Measurements from ENCODE around the gene SRSF6.
"Not testable (repeated sequence)": the region's sequence is repeated elsewhere in the genome, so short reads cannot be mapped to it uniquely, and the experiment has no call there.

Gene SRSF6

DNA sequence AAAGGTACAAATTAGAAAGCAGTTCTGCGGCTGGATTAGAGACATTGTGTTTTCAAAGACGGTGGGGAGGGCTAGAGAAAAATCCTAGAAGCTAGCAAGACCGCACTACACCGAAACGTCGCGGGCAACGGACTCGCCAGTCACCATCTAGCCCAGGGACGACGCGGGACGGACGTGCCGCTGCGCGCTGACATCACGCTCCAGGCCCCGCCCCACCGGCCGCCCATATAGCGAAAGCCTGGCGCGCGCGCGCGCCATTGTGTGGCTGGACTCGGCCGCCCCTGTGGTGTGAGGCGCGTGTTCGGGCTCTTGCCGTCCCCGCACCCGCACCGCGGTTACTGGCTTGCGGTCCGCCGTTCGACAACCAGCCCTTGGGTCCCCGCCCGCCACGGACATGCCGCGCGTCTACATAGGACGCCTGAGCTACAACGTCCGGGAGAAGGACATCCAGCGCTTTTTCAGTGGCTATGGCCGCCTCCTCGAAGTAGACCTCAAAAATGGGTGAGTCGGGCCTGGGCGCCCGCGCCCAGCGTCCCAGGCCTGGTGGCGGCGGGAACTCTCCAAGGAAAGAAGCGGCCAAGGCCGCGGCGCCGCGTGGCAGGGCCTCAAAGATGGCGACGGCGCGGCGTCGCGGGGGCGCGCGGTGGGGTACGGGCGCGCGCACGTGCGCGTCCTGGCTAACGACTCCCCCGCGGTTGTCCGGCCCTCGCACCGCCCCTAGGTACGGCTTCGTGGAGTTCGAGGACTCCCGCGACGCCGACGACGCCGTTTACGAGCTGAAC, at the start of gene SRSF6:
Gene SRSF6, plus strand, starts transcription at position 257 of the 782 bp plus-strand sequence. Its CDS starts 138 bp downstream, at position 395.
- peak; percentile 98 for DNase-seq (ENCODE audit: low spot score)

- no peak for DNase-seq (ENCODE audit: low spot score)
Observed at GRCh38 chr20:43408848-43409576, 48.7 kb upstream of the SRSF6 start.

DNA sequence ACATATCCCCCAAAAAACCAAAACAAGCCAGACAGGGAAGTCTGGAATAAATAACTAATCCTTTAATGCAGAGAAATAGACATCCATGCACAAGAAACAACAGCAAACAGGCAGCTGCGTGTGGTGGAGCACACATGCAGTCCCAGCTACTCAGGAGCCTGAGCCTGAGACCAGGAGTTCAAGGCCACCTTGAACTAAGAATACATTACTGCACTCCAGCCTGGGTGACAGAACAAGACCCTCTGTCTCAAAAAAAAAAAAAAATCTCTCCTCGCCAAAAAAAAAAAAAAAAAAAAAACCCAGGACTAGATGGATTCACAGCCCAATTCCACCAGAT, 48.2 kb upstream of the SRSF6 start:
- DNase-seq (ENCODE audit: low spot score) = no peak

GRCh38 chr20:43415661-43416430, 41.9 kb upstream of the SRSF6 start:
- no peak for DNase-seq (ENCODE audit: low spot score)

DNA sequence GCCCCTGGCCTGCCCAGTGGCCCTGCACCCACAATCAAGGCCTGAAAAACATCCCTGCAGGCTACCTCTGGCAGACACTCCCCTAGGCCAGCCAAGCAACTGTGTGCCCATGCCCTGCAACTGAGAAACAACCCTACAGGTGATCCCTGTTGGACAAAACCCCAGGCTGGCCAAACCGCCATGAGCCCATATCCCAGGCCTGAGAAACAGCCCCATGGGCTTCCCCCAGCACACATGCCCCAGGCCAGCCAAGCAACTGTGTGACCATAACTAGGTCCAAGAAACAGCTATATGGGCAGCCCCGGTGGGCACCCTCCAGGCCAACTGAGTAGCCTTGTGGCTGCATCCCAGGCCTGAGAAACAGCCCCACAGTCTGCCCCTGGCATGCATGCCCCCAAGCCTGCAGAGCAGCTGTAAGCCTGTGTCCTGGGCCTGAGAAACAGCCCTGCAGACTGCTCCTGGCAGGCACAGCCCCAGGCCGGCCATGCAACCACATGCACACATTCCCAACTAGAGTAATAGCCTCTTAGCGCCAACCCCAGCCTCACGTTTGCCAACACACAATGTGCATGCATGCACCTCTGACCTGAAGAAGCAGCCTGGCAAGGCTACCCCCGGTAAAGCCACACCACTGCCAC, 41.0 kb upstream of the SRSF6 start:
- no peak for DNase-seq (ENCODE audit: low spot score)

GRCh38 chr20:43420192-43420591, 37.5 kb upstream of the SRSF6 start:
- no peak for DNase-seq (ENCODE audit: low spot score)

DNA sequence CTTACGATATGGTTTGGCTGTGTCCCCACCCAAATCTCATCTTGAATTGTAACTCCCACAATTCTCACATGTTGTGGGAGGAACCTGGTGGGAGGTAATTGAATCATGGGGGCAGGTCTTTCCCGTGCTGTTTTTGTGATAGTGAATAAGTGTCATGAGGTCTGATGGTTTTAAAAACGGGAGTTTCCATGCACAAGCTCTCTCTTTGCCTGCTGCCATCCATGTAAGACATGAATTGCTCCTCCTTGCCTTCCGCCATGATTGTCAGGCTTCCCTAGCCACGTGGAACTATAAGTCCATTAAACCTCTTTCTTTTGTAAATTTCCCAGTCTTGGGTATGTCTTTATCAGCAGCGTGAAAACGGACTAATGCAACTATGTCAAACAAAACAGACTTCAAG, 36.8 kb upstream of the SRSF6 start:
- not testable (repeated sequence) for DNase-seq (ENCODE audit: low spot score)

DNA sequence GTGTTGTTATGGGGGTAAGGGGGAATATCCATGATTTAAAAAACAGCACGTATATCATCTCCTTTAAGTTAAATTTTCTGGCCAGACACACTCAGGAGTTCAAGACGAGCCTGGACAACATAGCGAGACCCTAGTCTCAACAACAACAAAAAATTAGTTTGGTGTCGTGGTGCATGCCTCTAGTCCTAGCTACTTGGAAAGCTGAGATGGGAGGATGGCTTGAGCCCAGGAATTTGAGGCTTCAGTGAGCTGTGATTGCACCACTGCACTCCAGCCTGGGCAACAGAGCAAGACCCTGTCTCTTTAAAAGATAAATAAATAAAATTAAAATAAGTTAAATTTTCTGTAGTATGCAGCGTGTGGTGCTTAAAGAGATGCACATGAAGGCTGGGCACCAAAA, 31.5 kb upstream of the SRSF6 start:
- DNase-seq (ENCODE audit: low spot score) = no peak

DNA sequence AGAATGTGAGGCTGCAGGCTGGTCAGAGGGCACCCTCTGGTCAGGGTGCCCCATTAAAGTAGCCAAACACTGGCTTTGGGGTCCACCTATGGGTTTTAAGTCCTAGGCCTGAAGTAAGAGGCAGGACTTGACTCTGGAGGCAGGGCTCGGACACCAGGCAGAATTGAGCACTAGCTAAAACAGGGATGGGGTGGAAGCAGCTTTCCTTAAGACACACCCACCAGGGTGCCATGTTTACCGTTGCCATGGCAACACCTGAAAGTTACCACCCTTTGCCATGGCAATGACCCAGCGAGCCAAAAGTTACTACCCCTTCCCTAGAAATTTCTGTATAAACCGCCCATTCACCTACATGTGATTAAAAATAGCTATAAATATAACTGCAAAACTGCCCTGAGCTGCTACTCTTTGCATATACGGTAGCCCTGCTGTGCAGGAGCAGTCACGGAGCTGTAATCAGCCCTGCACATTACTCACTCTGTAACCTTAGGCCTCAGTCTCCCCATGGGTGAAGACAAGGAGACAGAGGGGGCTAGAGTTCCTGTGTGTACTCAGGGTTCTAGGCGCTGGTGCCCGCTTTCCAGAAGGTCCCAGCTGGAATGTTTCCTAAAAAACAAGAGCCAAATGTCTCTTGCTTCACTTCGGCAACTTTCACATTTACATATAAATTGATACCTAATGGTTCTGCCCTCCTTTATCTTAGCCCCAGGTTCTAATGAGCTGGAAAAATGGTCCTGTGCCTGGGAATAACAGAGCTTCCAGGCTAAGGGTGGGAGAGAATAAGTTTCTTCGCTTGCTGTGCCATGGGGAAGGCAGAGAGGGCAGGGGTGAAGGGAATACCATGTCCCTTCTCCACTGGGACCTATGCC, 27.2 kb upstream of the SRSF6 start:
- DNase-seq (ENCODE audit: low spot score) = no peak

DNA sequence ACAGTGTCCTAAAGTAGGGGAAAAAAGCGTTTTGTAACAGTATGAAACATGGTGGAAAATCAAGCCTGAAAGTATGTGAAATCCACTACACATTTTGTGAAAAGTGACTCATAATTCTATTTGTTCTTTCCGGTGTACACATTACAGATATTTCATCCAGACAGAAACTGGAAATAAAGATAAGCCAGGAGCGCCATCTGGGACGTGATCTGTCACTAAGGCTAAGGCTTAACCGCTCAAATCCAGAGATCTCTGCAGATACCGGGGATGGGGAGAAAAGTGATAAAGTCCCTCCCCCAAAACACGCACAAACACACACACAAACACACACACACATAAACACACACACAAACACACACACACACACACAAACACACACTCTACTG, 26.6 kb upstream of the SRSF6 start:
- DNase-seq (ENCODE audit: low spot score) = no peak

- no peak for DNase-seq (ENCODE audit: low spot score)
Observed at GRCh38 chr20:43432498-43432897, 25.2 kb upstream of the SRSF6 start.

DNA sequence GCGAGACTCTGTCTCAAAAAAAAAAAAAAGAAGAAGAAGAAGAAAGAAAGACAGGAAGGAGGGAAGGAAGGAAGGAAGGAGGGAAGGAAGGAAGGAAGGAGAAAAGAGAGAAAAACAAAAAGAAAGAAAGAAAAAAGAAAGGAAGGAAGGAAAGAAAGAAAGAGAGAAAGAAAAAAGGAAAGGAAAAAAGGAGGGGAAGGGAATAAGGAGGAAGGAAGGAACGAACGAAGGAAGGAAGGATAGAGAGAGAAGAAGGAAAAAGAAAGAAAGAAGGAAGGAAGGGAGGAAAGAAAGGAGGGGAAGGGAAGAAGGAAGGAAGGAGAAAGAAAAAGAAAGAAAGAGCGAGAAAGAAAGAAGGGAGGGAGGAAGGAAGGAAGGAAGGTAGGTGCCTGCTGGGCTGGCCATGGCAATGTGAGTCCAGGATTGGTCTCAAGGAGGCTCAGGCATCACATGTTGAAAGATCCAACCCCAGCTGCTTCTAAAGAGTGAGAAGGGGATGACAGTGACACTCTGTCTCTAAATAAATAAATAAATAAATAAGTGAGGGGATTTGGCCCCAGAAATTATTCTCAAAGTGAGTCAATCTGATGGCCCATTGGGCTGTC, 24.3 kb upstream of the SRSF6 start:
- DNase-seq (ENCODE audit: low spot score) = no peak

DNA sequence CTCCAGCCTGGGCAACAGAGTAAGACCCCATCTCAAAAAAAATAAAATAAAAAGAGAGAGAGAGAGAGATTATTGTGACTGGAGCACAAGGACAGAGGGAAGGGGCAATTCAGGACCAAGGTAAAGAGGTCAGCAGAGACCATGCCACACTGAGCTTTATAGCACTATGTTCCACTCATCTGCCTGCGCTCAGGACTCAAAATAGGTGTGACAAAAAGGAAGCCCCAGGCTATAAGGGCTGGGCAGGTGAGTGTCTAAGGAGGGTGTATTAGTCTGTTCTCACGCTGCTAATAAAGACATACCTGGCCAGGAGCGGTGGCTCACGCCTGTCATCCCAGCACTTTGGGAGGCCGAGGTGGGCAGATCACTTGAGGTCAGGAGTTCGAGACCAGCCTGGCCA, 23.1 kb upstream of the SRSF6 start:
- DNase-seq (ENCODE audit: low spot score) = no peak

GRCh38 chr20:43438578-43439316, 18.9 kb upstream of the SRSF6 start:
- DNase-seq (ENCODE audit: low spot score) = no peak

- no peak for DNase-seq (ENCODE audit: low spot score)
Observed at GRCh38 chr20:43440531-43440930, 17.2 kb upstream of the SRSF6 start.

DNA sequence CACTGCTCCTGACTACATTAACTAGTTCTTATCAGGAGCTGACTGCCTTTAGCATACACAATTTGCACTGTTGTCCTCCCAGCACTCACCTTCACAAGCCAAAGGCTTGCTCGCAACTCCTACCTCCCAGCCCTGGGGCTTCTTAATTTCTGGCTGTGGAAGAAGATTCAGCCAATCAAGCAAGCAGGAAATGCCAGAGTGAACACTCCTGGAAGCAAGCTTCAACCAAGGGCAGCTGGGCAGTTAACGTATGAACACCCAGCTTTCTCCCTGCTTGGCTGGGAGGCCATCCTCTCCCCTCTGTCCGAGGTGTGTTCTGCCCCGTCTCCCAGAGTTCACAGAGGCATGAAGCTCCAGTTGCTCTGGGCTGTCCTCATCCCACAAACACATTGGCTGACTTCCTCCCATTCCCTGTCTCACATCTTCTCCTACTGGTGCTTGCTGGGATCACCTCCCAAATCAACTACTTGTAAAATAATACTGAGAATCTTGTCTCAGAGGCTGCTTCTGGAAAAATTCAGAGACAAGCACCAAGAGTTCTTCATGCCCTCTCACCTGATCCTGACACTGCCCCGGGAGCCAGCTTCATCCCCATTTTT, 15.3 kb upstream of the SRSF6 start:
- DNase-seq (ENCODE audit: low spot score) = no peak

DNA sequence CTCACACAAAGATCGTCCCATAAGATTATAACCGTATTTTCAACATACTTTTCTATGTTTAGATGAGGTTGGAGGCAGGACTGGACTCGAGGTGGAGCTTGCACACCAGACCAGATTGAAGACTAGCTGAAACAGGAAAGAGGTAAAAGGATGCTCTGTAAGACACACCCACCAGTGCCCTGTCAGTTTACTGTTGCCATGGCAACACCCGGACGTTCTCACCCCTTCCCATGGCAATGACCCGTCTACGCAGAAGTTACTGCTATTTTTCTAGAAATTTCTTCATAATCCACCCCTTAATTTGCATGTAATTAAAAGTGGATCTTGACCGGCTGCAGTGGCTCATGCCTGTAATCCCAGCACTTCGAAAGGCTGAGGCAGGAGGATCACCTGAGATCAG, 13.6 kb upstream of the SRSF6 start:
- DNase-seq (ENCODE audit: low spot score) = no peak

DNA sequence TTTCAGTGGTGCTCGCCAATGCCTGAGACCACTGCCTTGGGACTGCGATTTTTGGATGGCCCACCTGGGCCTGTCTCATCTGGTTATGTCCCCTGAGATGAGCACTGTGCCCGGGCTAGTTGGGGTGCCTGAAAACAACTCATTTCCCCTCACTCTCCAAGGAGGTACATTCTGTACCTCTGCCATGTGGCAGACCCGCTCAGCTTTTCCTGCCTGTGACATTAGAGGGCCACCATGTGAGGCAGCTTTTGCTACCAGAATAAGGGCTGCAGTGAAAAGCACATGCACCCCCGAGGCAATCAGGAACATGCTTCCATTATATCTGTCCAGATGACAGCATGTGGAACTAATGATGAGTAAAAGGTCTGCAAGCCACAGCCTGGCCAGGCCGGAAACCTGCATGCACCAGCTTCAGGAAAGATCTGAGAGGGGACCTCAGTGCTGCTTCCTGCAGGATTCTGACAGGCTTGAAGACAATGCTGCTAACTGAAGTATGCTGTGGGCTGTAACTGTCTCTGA, 11.3 kb upstream of the SRSF6 start:
- no peak for DNase-seq (ENCODE audit: low spot score)

DNA sequence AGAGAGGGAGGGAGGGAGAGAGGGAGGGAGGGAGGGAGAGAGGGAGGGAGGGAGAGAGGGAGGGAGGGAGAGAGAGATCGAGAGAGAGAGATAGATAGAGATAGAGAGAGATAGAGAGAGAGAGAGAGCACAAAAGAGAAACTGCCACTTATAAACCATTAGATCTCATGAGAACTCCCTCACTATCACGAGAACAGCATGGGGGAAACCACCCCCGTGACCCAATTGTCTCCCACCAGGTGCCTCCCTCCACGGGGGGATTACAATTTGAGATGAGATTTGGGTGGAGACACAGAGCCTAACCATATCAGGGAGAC, 9.3 kb upstream of the SRSF6 start:
- not testable (repeated sequence) for DNase-seq (ENCODE audit: low spot score)
